WI38 (cell line): Measurements from ENCODE around the gene SIN3A.
"Not testable (repeated sequence)": the region's sequence is repeated elsewhere in the genome, so short reads cannot be mapped to it uniquely, and the experiment has no call there.

Source experiments
- H3K4me3 ChIP-seq: 2 replicates; pipeline ENCODE4 v1.5.1; 2011; ENCODE audit warnings: low read depth, mild to moderate bottlenecking, control low read depth, low read length
- TF ChIP-seq, protein P1 (sequence below): IDR thresholded peaks from 2 replicates; pipeline ENCODE4 v1.5.1; 2012; ENCODE audit warnings: low read depth, mild to moderate bottlenecking, control low read depth, low read length

Gene SIN3A

DNA sequence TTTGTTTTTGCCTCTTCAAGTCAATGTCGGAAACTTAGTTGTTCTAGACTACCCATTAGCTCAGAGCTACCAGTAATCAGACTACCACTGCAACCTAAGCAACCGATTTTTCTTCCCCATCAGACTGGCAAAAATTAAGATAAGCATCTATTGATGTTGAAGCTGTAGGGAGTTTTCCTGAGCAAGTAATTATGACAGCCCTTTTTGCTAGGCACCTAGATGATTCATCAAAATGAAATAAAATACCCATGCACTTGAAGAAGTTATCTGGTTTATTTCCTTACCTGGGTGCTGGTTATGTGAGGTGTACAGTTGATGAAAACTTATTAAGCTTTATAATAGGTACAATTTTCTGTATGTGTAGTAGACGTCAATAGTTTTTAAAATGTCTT is 116.2 kb downstream of the SIN3A start:
- TF ChIP-seq, protein P1, sequence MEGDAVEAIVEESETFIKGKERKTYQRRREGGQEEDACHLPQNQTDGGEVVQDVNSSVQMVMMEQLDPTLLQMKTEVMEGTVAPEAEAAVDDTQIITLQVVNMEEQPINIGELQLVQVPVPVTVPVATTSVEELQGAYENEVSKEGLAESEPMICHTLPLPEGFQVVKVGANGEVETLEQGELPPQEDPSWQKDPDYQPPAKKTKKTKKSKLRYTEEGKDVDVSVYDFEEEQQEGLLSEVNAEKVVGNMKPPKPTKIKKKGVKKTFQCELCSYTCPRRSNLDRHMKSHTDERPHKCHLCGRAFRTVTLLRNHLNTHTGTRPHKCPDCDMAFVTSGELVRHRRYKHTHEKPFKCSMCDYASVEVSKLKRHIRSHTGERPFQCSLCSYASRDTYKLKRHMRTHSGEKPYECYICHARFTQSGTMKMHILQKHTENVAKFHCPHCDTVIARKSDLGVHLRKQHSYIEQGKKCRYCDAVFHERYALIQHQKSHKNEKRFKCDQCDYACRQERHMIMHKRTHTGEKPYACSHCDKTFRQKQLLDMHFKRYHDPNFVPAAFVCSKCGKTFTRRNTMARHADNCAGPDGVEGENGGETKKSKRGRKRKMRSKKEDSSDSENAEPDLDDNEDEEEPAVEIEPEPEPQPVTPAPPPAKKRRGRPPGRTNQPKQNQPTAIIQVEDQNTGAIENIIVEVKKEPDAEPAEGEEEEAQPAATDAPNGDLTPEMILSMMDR = no peak
- peak overlapping the region; percentile 79 for H3K4me3 ChIP-seq

DNA sequence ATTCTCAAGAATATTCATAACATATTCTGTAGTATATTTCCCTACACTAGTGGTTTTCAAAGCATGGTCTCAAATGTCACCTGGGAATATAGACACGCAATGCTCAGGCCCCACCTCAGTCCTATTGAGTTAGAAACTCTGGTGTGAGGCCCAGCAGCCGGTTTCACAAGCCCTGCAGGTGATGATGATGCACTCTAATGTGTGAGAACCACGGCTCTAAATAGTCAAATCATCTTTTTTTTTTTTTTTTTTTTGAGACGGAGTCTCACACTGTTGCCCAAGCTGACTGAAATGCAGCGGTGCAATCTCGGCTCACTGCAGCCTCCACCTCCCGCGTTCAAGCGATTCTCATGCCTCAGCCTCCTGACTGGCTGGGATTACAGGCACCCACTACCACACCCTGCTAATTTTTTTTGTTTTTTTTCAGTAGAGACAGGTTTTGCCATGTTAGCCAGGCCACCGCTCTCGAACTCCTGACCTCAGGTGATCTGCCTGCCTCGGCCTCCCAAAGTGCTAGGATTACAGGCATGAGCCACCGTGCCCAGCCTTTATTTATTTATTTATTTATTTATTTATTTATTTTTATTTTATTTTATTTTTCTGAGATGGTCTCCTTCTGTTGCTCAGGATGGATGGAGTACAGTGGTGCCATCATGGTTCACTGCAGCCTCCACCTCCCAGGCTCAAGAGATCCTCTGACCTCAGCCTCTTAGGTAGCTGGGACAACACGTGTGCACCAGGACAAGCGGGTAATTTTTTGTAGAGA is 117.7 kb downstream of the SIN3A start:
- H3K4me3 ChIP-seq = not testable (repeated sequence)

DNA sequence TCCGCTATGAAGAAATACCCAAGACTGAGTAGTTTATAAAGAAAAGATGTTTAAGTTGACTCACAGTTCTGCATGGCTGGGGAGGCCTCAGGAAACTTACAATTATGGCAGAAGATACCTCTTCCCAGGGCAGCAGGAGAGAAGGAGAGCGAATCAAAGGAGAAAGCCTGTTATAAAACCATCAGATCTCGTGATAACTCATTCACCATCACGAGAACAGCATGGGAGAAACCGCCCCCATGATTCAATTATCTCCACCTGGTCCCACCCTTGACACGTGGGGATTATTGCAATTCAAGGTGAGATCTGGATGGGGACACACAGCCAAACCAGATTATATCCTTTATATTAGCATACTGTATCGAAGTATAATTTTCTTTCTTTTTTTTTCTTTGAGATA is 119.4 kb downstream of the SIN3A start:
- H3K4me3 ChIP-seq = not testable (repeated sequence)

- TF ChIP-seq, protein P1 = no peak
- H3K4me3 ChIP-seq = no peak overlapping the region
Observed at GRCh38 chr15:75329571-75329970, 121.9 kb downstream of the SIN3A start.

DNA sequence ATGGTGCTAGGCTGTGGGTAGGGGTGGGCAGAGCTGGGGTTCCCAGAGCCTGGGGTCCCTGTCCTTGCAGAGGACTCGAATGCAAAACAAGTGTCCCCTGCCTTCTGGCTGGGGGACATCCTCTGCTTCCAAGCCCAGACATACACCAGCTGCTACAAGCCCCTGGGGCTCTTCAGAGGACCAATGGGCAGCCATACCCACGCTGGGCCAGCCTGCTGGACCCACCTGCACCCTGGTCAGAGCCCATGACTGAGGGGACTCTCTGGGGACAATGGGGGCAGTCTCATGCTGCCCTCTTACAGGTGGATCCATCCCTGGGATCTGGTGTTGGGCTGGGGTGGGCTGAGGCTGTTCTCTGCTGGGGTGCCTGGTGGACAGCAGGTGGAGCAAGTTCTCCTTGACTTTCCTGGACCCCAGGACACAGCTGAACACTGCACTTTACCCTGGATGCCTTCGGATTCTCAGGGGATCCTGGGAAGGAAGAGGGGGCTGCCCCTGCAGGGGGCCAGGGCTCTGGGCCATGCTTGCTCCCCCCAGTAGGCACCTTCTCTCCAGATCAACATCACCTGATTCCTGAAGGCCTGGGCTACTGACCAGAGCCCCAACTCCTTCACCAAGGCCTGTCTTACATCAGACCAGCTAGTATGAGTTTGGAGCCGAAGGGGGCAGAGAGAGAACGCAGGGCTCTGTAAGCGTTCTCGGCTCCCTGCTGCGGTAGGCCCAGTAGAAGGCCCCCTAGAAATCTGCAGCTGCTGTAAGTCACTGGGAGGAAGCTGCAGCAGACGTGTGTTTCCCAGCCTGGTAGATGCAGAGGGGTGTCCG is 122.8 kb downstream of the SIN3A start:
- TF ChIP-seq, protein P1 = no peak
- H3K4me3 ChIP-seq = no peak overlapping the region

GRCh38 chr15:75327491-75327890 is 124.0 kb downstream of the SIN3A start:
- TF ChIP-seq, protein P1 = no peak
- no peak overlapping the region for H3K4me3 ChIP-seq

DNA sequence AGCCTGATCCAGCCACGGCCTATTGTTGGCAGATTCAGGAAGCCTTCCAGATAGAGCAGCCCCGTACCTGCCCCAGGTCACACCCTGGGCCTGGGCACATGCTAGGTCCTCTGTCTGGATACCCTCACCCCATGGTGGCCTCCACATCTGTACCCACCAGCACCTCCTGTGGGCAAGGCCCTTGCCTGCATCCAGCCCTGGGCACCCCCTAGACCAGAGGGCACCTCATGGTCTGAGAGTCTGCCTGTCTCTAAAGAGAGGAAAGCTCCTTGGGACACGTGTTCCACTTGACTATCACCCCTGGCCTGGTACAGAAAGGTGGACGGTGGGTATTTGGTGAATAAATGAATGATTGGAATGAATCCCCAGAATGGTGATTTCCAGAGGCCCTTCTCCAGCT is 124.5 kb downstream of the SIN3A start:
- no peak overlapping the region for H3K4me3 ChIP-seq

GRCh38 chr15:75325922-75326321 is 125.6 kb downstream of the SIN3A start:
- TF ChIP-seq, protein P1 = no peak

More for the DNA sequence above, 124.5 kb downstream of the SIN3A start:
- TF ChIP-seq, protein P1 = no peak

More at GRCh38 chr15:75325922-75326321, 125.6 kb downstream of the SIN3A start:
- no peak overlapping the region for H3K4me3 ChIP-seq
